Activated naive CD8-positive, alpha-beta T cell treated with anti-CD3 and anti-CD28 coated beads for 36 hours (primary cell): Measurements from ENCODE around the gene RASGRF2. TPM values are rescaled to one million over a fixed set of nuclear protein-coding genes. Genes with fewer than 3 reads are reported as not detected.
"Not testable (repeated sequence)": the region's sequence is repeated elsewhere in the genome, so short reads cannot be mapped to it uniquely, and the experiment has no call there.

Source experiments
- DNase-seq: peaks from one replicate; pipeline ENCODE4 v3.0.0; 2021
- H3K27ac Mint-ChIP-seq: one replicate; pipeline ENCODE4 v1.8.0; 2022; ENCODE audit warnings: mild to moderate bottlenecking, moderate library complexity, mixed read lengths
- H3K27me3 Mint-ChIP-seq: one replicate; pipeline ENCODE4 v1.8.0; 2022; ENCODE audit warnings: mild to moderate bottlenecking, mixed read lengths
- H3K36me3 Mint-ChIP-seq: one replicate; pipeline ENCODE4 v1.8.0; 2021; ENCODE audit warnings: mild to moderate bottlenecking, mixed read lengths
- H3K4me1 Mint-ChIP-seq: one replicate; pipeline ENCODE4 v1.8.0; 2021; ENCODE audit warnings: mixed read lengths
- H3K4me3 Mint-ChIP-seq: one replicate; pipeline ENCODE4 v1.8.0; 2022; ENCODE audit warnings: mild to moderate bottlenecking, moderate library complexity, mixed read lengths
- H3K9me3 Mint-ChIP-seq: one replicate; pipeline ENCODE4 v1.8.0; 2022; ENCODE audit warnings: mixed read lengths
- total RNA-seq, 2 experiments: library from RNA; stranded (reverse); gene quantifications; one replicate each; pipeline ENCODE4 v1.2.3, GENCODE V29; 2021

Gene RASGRF2
- total RNA-seq, 2 experiments from 2014 or later = 12.3 to 13.3 TPM

DNA sequence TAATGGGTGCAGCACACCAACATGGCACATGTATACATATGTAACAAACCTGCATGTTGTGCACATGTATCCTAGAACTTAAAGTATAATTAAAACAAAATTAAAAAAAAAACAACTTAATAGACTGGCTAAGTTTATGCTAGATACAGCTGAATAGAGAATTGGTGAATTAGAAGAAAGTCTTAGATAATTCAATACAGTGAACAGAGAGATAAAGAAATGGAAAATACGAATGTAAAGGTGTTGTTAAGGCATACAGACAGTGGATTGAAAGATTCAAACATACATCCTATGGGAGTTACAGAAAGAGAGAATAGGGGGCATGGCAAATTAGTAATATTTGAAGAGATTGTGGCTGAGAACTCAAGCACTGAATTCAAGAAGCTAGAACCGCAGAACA is 75.4 kb downstream of the RASGRF2 start:
- Mint-ChIP-seq H3K36me3 (peaks cover 11% of the 10 kb centered on the region), H3K4me3 (no peak overlapping the region), H3K9me3 (peaks cover 18% of the 10 kb centered on the region), H3K27me3 (no peaks in the 10 kb centered on the region), H3K4me1 (no peaks in the 10 kb centered on the region), H3K27ac (no peak overlapping the region)
- no peak for DNase-seq

- H3K27ac Mint-ChIP-seq = no peak overlapping the region
- no peaks in the 10 kb centered on the region for H3K27me3 Mint-ChIP-seq
- H3K4me3 Mint-ChIP-seq = no peak overlapping the region
- H3K9me3 Mint-ChIP-seq = peaks cover 14% of the 10 kb centered on the region
- peaks cover 8% of the 10 kb centered on the region for H3K36me3 Mint-ChIP-seq
- H3K4me1 Mint-ChIP-seq = no peaks in the 10 kb centered on the region
- no peak for DNase-seq
Measured at GRCh38 chr5:81038495-81038894, 78.3 kb downstream of the RASGRF2 start.

DNA sequence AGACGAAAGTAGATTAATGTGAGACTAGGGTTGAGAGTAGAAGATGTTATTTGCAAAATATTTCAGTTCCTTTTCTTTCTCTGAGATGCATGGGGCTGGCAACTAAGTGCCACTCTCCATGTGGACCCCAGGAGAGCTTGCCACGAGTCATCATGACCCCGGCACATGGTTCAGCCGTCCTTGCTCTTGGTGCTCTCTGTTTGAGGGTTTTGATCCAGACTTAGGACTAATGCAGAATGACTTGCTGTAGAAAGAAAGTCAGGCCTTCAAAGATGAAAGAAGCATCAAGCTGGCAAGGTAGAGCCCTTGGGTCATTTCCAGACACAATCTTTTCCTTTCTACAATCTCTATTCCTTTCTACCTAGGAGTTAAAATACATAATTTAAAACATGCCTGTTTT is 84.7 kb downstream of the RASGRF2 start:
- no peak for DNase-seq
- peaks cover 26% of the 10 kb centered on the region for H3K4me1 Mint-ChIP-seq
- H3K9me3 Mint-ChIP-seq = no peaks in the 10 kb centered on the region
- peaks cover 16% of the 10 kb centered on the region for H3K36me3 Mint-ChIP-seq
- H3K27ac Mint-ChIP-seq = no peak overlapping the region
- no peaks in the 10 kb centered on the region for H3K27me3 Mint-ChIP-seq
- H3K4me3 Mint-ChIP-seq = no peak overlapping the region

- no peaks in the 10 kb centered on the region for H3K27me3 Mint-ChIP-seq
- H3K4me1 Mint-ChIP-seq = peaks cover 26% of the 10 kb centered on the region
- DNase-seq = no peak
- no peak overlapping the region for H3K4me3 Mint-ChIP-seq
- peaks cover 16% of the 10 kb centered on the region for H3K36me3 Mint-ChIP-seq
- no peaks in the 10 kb centered on the region for H3K9me3 Mint-ChIP-seq
- no peak overlapping the region for H3K27ac Mint-ChIP-seq
Measured at GRCh38 chr5:81045389-81045807, 85.2 kb downstream of the RASGRF2 start.

GRCh38 chr5:81046041-81046440 is 85.9 kb downstream of the RASGRF2 start:
- DNase-seq = no peak
- H3K4me1 Mint-ChIP-seq = peaks cover 26% of the 10 kb centered on the region
- H3K4me3 Mint-ChIP-seq = no peak overlapping the region
- peaks cover 18% of the 10 kb centered on the region for H3K36me3 Mint-ChIP-seq
- H3K27me3 Mint-ChIP-seq = no peaks in the 10 kb centered on the region
- H3K9me3 Mint-ChIP-seq = no peaks in the 10 kb centered on the region
- no peak overlapping the region for H3K27ac Mint-ChIP-seq

DNA sequence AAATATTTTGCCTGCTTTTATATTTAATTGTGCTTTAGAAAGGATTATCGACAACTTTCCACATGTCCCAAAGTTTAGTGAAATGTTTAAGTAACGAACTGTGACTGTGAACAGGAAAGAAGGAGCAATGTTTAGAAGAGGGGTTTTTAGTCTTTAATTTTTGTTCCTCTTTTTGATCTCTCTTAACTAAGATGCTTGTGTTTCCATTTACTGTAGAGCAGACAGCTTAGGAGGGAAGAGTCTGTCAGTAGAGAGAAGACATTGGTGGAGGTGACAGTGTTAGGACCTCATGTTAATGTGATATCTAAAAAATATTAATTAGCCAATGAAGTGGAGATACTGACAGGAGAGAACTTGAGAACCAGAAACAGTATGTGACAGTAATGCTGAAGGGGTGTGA is 92.2 kb downstream of the RASGRF2 start:
- peaks cover 3% of the 10 kb centered on the region for H3K9me3 Mint-ChIP-seq
- no peak overlapping the region for H3K4me3 Mint-ChIP-seq
- H3K27me3 Mint-ChIP-seq = no peaks in the 10 kb centered on the region
- peaks cover 14% of the 10 kb centered on the region for H3K4me1 Mint-ChIP-seq
- DNase-seq = no peak
- H3K36me3 Mint-ChIP-seq = peaks cover 28% of the 10 kb centered on the region
- no peak overlapping the region for H3K27ac Mint-ChIP-seq

DNA sequence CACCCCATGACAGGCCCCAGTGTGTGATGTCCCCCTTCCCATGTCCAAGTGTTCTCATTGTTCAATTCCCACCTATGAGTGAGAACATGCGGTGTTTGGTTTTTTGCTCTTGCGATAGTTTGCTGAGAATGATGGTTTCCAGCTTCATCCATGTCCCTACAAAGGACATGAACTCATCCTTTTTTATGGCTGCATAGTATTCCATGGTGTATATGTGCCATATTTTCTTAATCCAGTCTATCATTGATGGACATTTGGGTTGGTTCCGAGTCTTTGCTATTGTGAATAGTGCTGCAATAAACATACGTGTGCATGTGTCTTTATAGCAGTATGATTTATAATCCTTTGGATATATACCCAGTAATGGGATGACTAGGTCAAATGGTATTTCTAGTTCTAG is 93.1 kb downstream of the RASGRF2 start:
- H3K9me3 Mint-ChIP-seq, DNase-seq, H3K4me3 Mint-ChIP-seq, H3K27ac Mint-ChIP-seq, H3K27me3 Mint-ChIP-seq: not testable (repeated sequence)
- peaks cover 28% of the 10 kb centered on the region for H3K36me3 Mint-ChIP-seq
- H3K4me1 Mint-ChIP-seq = peaks cover 15% of the 10 kb centered on the region

GRCh38 chr5:81058121-81058520 is 98.0 kb downstream of the RASGRF2 start:
- no peak overlapping the region for H3K27ac Mint-ChIP-seq

DNA sequence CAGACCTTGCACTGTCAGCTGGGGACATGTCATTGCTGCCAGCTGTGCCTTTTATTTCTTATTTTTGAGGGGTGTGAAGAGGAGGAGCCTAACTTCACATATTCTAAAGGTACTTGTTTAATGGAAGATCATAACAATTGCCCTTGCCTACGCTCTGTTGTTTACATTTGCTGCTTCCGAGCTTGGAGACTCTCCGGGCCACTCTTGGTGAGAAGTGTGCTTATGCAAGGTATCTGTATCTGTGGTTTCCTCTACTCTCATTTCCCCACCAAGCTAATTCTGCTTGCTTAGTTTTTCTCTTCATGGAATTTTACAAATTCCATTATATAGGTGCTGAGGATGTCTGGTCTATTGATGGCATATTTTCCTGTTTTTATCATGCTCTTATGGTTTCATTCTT is 105.3 kb downstream of the RASGRF2 start:
- H3K9me3 Mint-ChIP-seq = peaks cover 5% of the 10 kb centered on the region
- DNase-seq = no peak
- H3K4me3 Mint-ChIP-seq = no peak overlapping the region
- H3K27ac Mint-ChIP-seq = no peak overlapping the region
- no peaks in the 10 kb centered on the region for H3K27me3 Mint-ChIP-seq
- H3K36me3 Mint-ChIP-seq = peaks cover 31% of the 10 kb centered on the region
- peaks cover 15% of the 10 kb centered on the region for H3K4me1 Mint-ChIP-seq

More at GRCh38 chr5:81058121-81058520, 98.0 kb downstream of the RASGRF2 start:
- DNase-seq = no peak
- Mint-ChIP-seq H3K27me3 (no peaks in the 10 kb centered on the region), H3K9me3 (peaks cover 3% of the 10 kb centered on the region), H3K4me1 (peaks cover 16% of the 10 kb centered on the region), H3K4me3 (no peak overlapping the region), H3K36me3 (peaks cover 28% of the 10 kb centered on the region)

DNA sequence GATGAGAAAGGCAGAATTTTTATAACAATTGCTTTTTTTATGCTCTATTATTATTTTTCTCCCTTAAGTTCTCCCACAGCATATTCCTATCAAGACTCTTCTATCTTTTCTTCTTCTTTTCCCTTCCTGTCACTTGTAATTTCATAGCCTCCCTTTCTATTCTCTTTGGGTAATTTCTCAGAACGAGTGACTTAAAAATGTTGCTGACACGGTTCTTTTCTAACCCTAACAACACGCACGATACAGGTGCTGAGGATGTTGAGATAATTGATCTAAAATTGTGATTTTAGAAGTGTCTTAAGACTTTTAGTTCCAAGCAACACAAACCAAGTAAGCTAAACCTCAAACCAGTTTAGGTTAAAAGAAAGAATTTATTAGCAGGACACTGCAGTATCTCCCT is 105.9 kb downstream of the RASGRF2 start:
- no peak overlapping the region for H3K4me3 Mint-ChIP-seq
- H3K9me3 Mint-ChIP-seq = peaks cover 5% of the 10 kb centered on the region
- H3K4me1 Mint-ChIP-seq = peaks cover 14% of the 10 kb centered on the region
- no peaks in the 10 kb centered on the region for H3K27me3 Mint-ChIP-seq
- no peak overlapping the region for H3K27ac Mint-ChIP-seq
- H3K36me3 Mint-ChIP-seq = peaks cover 33% of the 10 kb centered on the region
- no peak for DNase-seq

GRCh38 chr5:81067406-81067805 is 107.2 kb downstream of the RASGRF2 start:
- H3K36me3 Mint-ChIP-seq = peaks cover 34% of the 10 kb centered on the region
- no peak overlapping the region for H3K27ac Mint-ChIP-seq
- H3K9me3 Mint-ChIP-seq = peaks cover 5% of the 10 kb centered on the region
- H3K4me1 Mint-ChIP-seq = peaks cover 12% of the 10 kb centered on the region
- no peaks in the 10 kb centered on the region for H3K27me3 Mint-ChIP-seq
- DNase-seq = no peak
- H3K4me3 Mint-ChIP-seq = no peak overlapping the region

GRCh38 chr5:81068063-81068462 is 107.9 kb downstream of the RASGRF2 start:
- no peak overlapping the region for H3K27ac Mint-ChIP-seq
- H3K4me3 Mint-ChIP-seq = no peak overlapping the region

DNA sequence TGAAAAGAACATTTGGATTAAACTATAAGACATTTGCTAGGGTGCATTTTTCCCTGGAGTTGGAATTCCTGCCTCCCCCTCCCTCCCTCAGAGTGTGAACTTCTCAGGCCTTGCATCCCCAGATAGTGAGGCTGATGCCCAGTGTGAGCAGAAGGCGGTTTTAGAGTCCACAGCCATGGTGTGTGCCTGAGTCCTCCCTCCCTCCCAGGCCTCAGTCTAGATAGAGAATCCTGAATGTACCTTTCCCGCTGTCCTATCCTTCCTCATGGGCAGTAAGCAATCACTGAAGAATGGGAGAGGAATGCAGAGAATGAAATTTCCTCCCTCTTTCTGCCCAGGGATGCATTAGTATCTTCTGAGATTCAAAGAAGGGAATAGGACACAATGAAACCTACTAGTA is 108.5 kb downstream of the RASGRF2 start:
- no peak overlapping the region for H3K4me3 Mint-ChIP-seq
- peaks cover 12% of the 10 kb centered on the region for H3K4me1 Mint-ChIP-seq
- peaks cover 5% of the 10 kb centered on the region for H3K9me3 Mint-ChIP-seq
- H3K27me3 Mint-ChIP-seq = no peaks in the 10 kb centered on the region
- H3K36me3 Mint-ChIP-seq = peaks cover 34% of the 10 kb centered on the region
- H3K27ac Mint-ChIP-seq = no peak overlapping the region
- no peak for DNase-seq

More at GRCh38 chr5:81068063-81068462, 107.9 kb downstream of the RASGRF2 start:
- no peak for DNase-seq
- Mint-ChIP-seq H3K36me3 (peaks cover 32% of the 10 kb centered on the region), H3K9me3 (peaks cover 5% of the 10 kb centered on the region), H3K4me1 (peaks cover 12% of the 10 kb centered on the region), H3K27me3 (no peaks in the 10 kb centered on the region)

GRCh38 chr5:81069990-81070389 is 109.8 kb downstream of the RASGRF2 start:
- H3K4me1 Mint-ChIP-seq = peaks cover 4% of the 10 kb centered on the region
- H3K27ac Mint-ChIP-seq = no peak overlapping the region
- no peak overlapping the region for H3K4me3 Mint-ChIP-seq
- H3K9me3 Mint-ChIP-seq = no peaks in the 10 kb centered on the region
- peaks cover 29% of the 10 kb centered on the region for H3K36me3 Mint-ChIP-seq
- no peaks in the 10 kb centered on the region for H3K27me3 Mint-ChIP-seq
- no peak for DNase-seq

GRCh38 chr5:81070571-81071255 is 110.5 kb downstream of the RASGRF2 start:
- no peak overlapping the region for H3K27ac Mint-ChIP-seq
- no peak for DNase-seq
- peaks cover under 1% of the 10 kb centered on the region for H3K4me1 Mint-ChIP-seq
- H3K36me3 Mint-ChIP-seq = peaks cover 29% of the 10 kb centered on the region
- no peak overlapping the region for H3K4me3 Mint-ChIP-seq
- no peaks in the 10 kb centered on the region for H3K9me3 Mint-ChIP-seq
- no peaks in the 10 kb centered on the region for H3K27me3 Mint-ChIP-seq

GRCh38 chr5:81075041-81075440 is 114.9 kb downstream of the RASGRF2 start:
- no peak for DNase-seq
- peaks cover 3% of the 10 kb centered on the region for H3K9me3 Mint-ChIP-seq
- no peak overlapping the region for H3K4me3 Mint-ChIP-seq
- H3K36me3 Mint-ChIP-seq = peaks cover 29% of the 10 kb centered on the region
- H3K27ac Mint-ChIP-seq = no peak overlapping the region
- H3K4me1 Mint-ChIP-seq = no peaks in the 10 kb centered on the region
- H3K27me3 Mint-ChIP-seq = no peaks in the 10 kb centered on the region
